HCT116 (cell line): ENCODE measurements around the gene SYTL2.

ENCODE experiments used
- CTCF ChIP-seq, 3 experiments: fragments of 200-600 bp in 1 of 3; sonication (generic) in 1 of 3; IDR thresholded peaks in 2 of 3; conservative IDR thresholded peaks in 1 of 3; 2 replicates each; pipeline ENCODE4 v1.5.1; 2012 to 2017; ENCODE audit warnings: low read depth in 2 of 3, low read length in 2 of 3, antibody characterized with exemption in 1 of 3, borderline replicate concordance in 1 of 3, control low read depth in 1 of 3, mild to moderate bottlenecking in 1 of 3, mixed read lengths in 1 of 3, mixed run types in 1 of 3, moderate library complexity in 1 of 3; ENCODE audit not compliant: insufficient read depth in 1 of 3
- EZH2phosphoT487 ChIP-seq: fragments of 200-600 bp; IDR thresholded peaks from 2 replicates; pipeline ENCODE4 v1.6.1; 2018; ENCODE audit warnings: antibody characterized with exemption, borderline replicate concordance
- TCF7L2 ChIP-seq: IDR thresholded peaks from 2 replicates; pipeline ENCODE4 v1.7.0; 2011; ENCODE audit warnings: borderline replicate concordance, inconsistent platforms; ENCODE audit not compliant: insufficient read depth, insufficient read length; ENCODE audit errors: extremely low read depth

GRCh38 chr11:85749884-85750283 lies 61.1 kb downstream of the SYTL2 start:
- no peak for TF ChIP-seq CTCF (IDR thresholded peaks at IDR 0.05 in 2 of 3, conservative IDR thresholded peaks at IDR 0.05 in 1 of 3; ENCODE audit: borderline replicate concordance in 1 of 3, insufficient read depth in 1 of 3, low read depth in 2 of 3, low read length in 2 of 3)
- no peak for TF ChIP-seq TCF7L2
- TF ChIP-seq EZH2phosphoT487, result no peak
